GM23338 (cell line): Measurements from ENCODE around the gene LTA4H. TPM values are rescaled to one million over a fixed set of nuclear protein-coding genes. Genes with fewer than 3 reads are reported as not detected.

Experiments
- ATAC-seq: fragments of 200-7000 bp; cut with Tn5 transposase; 3 replicates; pipeline ENCODE4 v1.9.1; 2020
- DNase-seq: peaks from one replicate; pipeline ENCODE4 v3.0.0-alpha.2; 2015; ENCODE audit warnings: low spot score
- H2AFZ ChIP-seq: fragments of 200-600 bp; sonication (generic); 2 replicates; pipeline ENCODE4 v1.8.0; 2016; ENCODE audit warnings: antibody characterized with exemption, mild to moderate bottlenecking, moderate library complexity
- H3F3A ChIP-seq: fragments of 200-600 bp; sonication (generic); replicated peaks from 2 replicates; pipeline ENCODE4 v1.8.0; 2017; ENCODE audit warnings: antibody characterized with exemption, mixed run types, low read depth
- H3K27ac ChIP-seq: fragments of 200-600 bp; sonication (generic); 2 replicates; pipeline ENCODE4 v1.6.1; 2016; ENCODE audit warnings: low read depth
- H3K27me3 ChIP-seq: fragments of 200-600 bp; sonication (generic); 2 replicates; pipeline ENCODE4 v1.8.0; 2016; ENCODE audit warnings: mild to moderate bottlenecking, mixed run types, moderate library complexity; ENCODE audit not compliant: insufficient read depth
- H3K36me3 ChIP-seq: fragments of 200-600 bp; sonication (generic); 2 replicates; pipeline ENCODE4 v1.8.0; 2016; ENCODE audit warnings: mild to moderate bottlenecking; ENCODE audit not compliant: insufficient read depth
- H3K4me1 ChIP-seq: fragments of 200-600 bp; sonication (generic); 2 replicates; pipeline ENCODE4 v1.8.0; 2016; ENCODE audit warnings: mild to moderate bottlenecking, moderate library complexity; ENCODE audit not compliant: insufficient read depth
- H3K4me2 ChIP-seq: fragments of 200-600 bp; sonication (generic); 2 replicates; pipeline ENCODE4 v1.7.1; 2017; ENCODE audit warnings: mixed run types
- H3K4me3 ChIP-seq: fragments of 200-600 bp; sonication (generic); 2 replicates; pipeline ENCODE4 v1.6.1; 2016; ENCODE audit warnings: mixed run types
- H3K79me2 ChIP-seq: fragments of 200-600 bp; sonication (generic); replicated peaks from 2 replicates; pipeline ENCODE4 v1.8.0; 2017; ENCODE audit warnings: mild to moderate bottlenecking; ENCODE audit not compliant: insufficient read depth
- H3K9me2 ChIP-seq: fragments of 200-600 bp; sonication (generic); 2 replicates; pipeline ENCODE4 v1.8.0; 2017; ENCODE audit not compliant: insufficient read depth
- H4K20me1 ChIP-seq: fragments of 200-600 bp; sonication (generic); replicated peaks from 2 replicates; pipeline ENCODE4 v1.8.0; 2017; ENCODE audit warnings: mild to moderate bottlenecking; ENCODE audit not compliant: insufficient read depth
- H3K27ac Mint-ChIP-seq: 2 replicates; pipeline ENCODE4 v1.8.0; 2020; ENCODE audit warnings: inconsistent platforms, mild to moderate bottlenecking, moderate library complexity, mixed read lengths
- H3K27me3 Mint-ChIP-seq: 3 replicates; pipeline ENCODE4 v1.8.0; 2022; ENCODE audit warnings: low read depth, mild to moderate bottlenecking, moderate library complexity, mixed read lengths, inconsistent platforms; ENCODE audit not compliant: insufficient read depth, poor library complexity
- H3K36me3 Mint-ChIP-seq: 3 replicates; pipeline ENCODE4 v1.8.0; 2021; ENCODE audit warnings: low read depth, mild to moderate bottlenecking, inconsistent platforms, moderate library complexity, mixed read lengths
- H3K4me1 Mint-ChIP-seq: 3 replicates; pipeline ENCODE4 v1.8.0; 2020; ENCODE audit warnings: mild to moderate bottlenecking, inconsistent platforms, mixed read lengths
- H3K4me3 Mint-ChIP-seq: 3 replicates; pipeline ENCODE4 v1.8.0; 2021; ENCODE audit warnings: moderate library complexity, mild to moderate bottlenecking, inconsistent platforms, mixed read lengths
- H3K9me3 Mint-ChIP-seq: 3 replicates; pipeline ENCODE4 v1.8.0; 2020; ENCODE audit warnings: moderate library complexity, mild to moderate bottlenecking, inconsistent platforms, mixed read lengths
- CREB1 ChIP-seq: fragments of 250-450 bp; sonication (Bioruptor Pico); IDR thresholded peaks from 2 replicates; pipeline ENCODE4 v1.5.0; 2020; ENCODE audit warnings: low read depth, mild to moderate bottlenecking, moderate library complexity
- EZH2 ChIP-seq: fragments of 200-600 bp; sonication (generic); IDR thresholded peaks from one replicate; pipeline ENCODE4 v1.8.0; 2017; ENCODE audit warnings: antibody characterized with exemption, mild to moderate bottlenecking, low read depth; ENCODE audit not compliant: unreplicated experiment
- EZH2phosphoT487 ChIP-seq: fragments of 200-600 bp; sonication (generic); IDR thresholded peaks from one replicate; pipeline ENCODE4 v1.8.1; 2018; ENCODE audit warnings: antibody characterized with exemption; ENCODE audit not compliant: unreplicated experiment
- NANOG ChIP-seq: IDR thresholded peaks from 2 replicates; pipeline ENCODE4 v1.6.1; 2016; ENCODE audit warnings: antibody characterized with exemption, borderline replicate concordance
- POLR2AphosphoS5 ChIP-seq: IDR thresholded peaks from 2 replicates; pipeline ENCODE4 v1.6.1; 2016; ENCODE audit warnings: antibody characterized with exemption, low read depth
- REST ChIP-seq: IDR thresholded peaks from one replicate; pipeline ENCODE4 v1.6.1; 2018; ENCODE audit warnings: antibody characterized with exemption; ENCODE audit not compliant: unreplicated experiment
- STAT1 ChIP-seq: IDR thresholded peaks from one replicate; pipeline ENCODE4 v1.6.1; 2016; ENCODE audit warnings: antibody characterized with exemption; ENCODE audit not compliant: unreplicated experiment
- ZNF114 ChIP-seq: fragments of 250-450 bp; sonication (Bioruptor Pico); IDR thresholded peaks from 2 replicates; pipeline ENCODE4 v1.5.0; 2020; ENCODE audit warnings: mild to moderate bottlenecking, moderate library complexity
- ZNF331 ChIP-seq: fragments of 250-450 bp; sonication (Bioruptor Pico); IDR thresholded peaks from 2 replicates; pipeline ENCODE4 v1.5.0; 2020; ENCODE audit warnings: low read depth, mild to moderate bottlenecking, moderate library complexity
- polyA plus RNA-seq: library from polyadenylated mRNA; unstranded; fragments of >200 nt; fragmentation: Nextera tagmentation; extraction: Ambion mirVana; gene quantifications from 2 replicates; pipeline ENCODE4 v1.2.1, GENCODE V29; 2016
- total RNA-seq: library from RNA; depleted of rRNA; stranded (reverse); fragments of >200 nt; shearing (Covaris generic); gene quantifications from 2 replicates; pipeline ENCODE4 v1.2.3, GENCODE V29; 2014
- TF ChIP-seq, protein P1 (sequence below), 2 experiments: fragments of 200-600 bp in 1 of 2; sonication (generic) in 1 of 2; conservative IDR thresholded peaks; 2 replicates each; pipeline versions ENCODE4 v1.5.1 to v1.6.1; 2016 to 2017; ENCODE audit warnings: antibody characterized with exemption in 2 of 2, low read depth in 2 of 2, mild to moderate bottlenecking in 2 of 2, moderate library complexity in 1 of 2
- TF ChIP-seq, protein P2 (sequence below): IDR thresholded peaks from 2 replicates; pipeline ENCODE4 v1.6.1; 2016; ENCODE audit warnings: antibody characterized with exemption
- TF ChIP-seq, protein P3 (sequence below): fragments of 250-450 bp; sonication (Bioruptor Pico); IDR thresholded peaks from 2 replicates; pipeline ENCODE4 v1.5.0; 2020; ENCODE audit warnings: mild to moderate bottlenecking, moderate library complexity

The LTA4H gene
- total and polyA plus RNA-seq, 2 experiments from 2014 or later = 84.4 to 189 TPM

DNA sequence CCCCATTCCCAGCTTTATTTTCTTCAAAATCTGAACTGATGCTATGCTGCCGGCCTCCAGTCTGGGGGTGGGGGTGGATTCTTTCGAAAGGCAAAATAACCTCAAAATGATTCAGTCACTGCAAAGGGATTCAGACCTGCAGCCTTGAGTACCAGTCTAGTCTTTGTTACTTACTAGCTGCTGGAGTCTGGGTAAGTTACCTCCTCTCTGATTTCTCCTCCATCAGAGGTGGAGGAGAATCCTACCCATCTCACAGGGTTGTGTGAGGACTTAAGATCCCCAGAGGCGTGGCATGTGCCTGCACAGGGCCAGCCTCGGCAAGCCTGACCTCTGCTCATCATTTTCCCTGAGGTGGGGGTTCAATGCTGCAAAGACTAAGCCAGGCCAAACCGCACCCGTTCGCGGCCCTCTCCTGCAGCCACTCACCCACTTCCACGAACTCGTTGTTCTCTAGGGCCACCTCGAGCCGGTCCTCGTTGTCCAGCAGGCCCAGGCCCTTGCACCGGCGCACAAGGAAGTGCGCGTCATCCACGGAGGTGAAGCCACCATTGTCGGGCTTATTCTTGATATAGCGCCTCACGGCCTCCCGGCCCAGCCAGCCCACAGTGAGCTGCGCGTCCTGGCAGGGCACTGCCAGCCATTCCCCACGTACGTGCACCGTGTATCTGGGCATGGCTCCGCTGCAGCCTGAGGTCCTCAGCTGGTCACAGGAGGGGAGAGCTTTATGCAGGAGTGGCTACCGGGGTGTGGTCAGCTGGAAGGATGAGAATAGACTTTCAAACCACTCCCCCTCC is 40.0 kb downstream of the LTA4H start (continued):
- TF ChIP-seq ZNF331 (no peak), EZH2phosphoT487 (no peak), REST (no peak), POLR2AphosphoS5 (no peak), CREB1 (CRISPR knock-in tag) (no peak), EZH2 (no peak), STAT1 (no peak)
- TF ChIP-seq, protein P1, sequence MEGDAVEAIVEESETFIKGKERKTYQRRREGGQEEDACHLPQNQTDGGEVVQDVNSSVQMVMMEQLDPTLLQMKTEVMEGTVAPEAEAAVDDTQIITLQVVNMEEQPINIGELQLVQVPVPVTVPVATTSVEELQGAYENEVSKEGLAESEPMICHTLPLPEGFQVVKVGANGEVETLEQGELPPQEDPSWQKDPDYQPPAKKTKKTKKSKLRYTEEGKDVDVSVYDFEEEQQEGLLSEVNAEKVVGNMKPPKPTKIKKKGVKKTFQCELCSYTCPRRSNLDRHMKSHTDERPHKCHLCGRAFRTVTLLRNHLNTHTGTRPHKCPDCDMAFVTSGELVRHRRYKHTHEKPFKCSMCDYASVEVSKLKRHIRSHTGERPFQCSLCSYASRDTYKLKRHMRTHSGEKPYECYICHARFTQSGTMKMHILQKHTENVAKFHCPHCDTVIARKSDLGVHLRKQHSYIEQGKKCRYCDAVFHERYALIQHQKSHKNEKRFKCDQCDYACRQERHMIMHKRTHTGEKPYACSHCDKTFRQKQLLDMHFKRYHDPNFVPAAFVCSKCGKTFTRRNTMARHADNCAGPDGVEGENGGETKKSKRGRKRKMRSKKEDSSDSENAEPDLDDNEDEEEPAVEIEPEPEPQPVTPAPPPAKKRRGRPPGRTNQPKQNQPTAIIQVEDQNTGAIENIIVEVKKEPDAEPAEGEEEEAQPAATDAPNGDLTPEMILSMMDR (conservative IDR thresholded peaks at IDR 0.05; ENCODE audit: low read depth in 2 of 2) = no peak
- TF ChIP-seq, protein P2, sequence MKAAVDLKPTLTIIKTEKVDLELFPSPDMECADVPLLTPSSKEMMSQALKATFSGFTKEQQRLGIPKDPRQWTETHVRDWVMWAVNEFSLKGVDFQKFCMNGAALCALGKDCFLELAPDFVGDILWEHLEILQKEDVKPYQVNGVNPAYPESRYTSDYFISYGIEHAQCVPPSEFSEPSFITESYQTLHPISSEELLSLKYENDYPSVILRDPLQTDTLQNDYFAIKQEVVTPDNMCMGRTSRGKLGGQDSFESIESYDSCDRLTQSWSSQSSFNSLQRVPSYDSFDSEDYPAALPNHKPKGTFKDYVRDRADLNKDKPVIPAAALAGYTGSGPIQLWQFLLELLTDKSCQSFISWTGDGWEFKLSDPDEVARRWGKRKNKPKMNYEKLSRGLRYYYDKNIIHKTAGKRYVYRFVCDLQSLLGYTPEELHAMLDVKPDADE = no peak

DNA sequence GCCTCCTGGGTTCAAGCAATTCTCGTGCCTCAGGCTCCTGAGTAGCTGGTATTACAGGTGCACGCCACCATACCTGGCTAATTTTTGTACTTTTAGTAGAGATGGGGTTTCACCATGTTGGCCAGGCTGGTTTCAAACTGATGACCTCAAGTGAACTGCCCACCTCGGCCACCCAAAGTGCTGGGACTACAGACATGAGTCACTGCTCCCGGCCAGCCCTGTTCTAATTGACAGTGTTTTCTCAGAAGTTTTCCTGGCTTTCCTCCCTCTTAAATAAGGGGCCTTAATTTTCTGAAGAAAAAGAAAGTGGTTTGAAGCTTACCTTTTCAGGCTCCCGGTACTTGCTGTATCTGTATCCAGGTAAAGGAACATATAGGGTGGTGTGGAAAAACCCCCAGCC is 40.9 kb downstream of the LTA4H start:
- peaks cover 5% of the 10 kb centered on the region for H3K27me3 Mint-ChIP-seq
- H3K4me1 ChIP-seq = peaks cover 10% of the 10 kb centered on the region
- no peaks in the 10 kb centered on the region for H3K36me3 Mint-ChIP-seq
- H3F3A ChIP-seq = no peaks in the 10 kb centered on the region
- no peaks in the 10 kb centered on the region for H3K9me3 Mint-ChIP-seq
- no peaks in the 10 kb centered on the region for H3K79me2 ChIP-seq
- H3K27ac Mint-ChIP-seq = no peak overlapping the region
- no peaks in the 10 kb centered on the region for H3K36me3 ChIP-seq
- no peak for DNase-seq
- H3K9me2 ChIP-seq = no peaks in the 10 kb centered on the region
- no peak overlapping the region for H3K4me3 ChIP-seq
- H3K4me1 Mint-ChIP-seq = peaks cover 20% of the 10 kb centered on the region
- H3K27ac ChIP-seq = no peak overlapping the region
- H3K4me3 Mint-ChIP-seq = no peak overlapping the region
- no peak overlapping the region for H2AFZ ChIP-seq
- no peaks in the 10 kb centered on the region for H3K27me3 ChIP-seq
- no peak overlapping the region for H3K4me2 ChIP-seq
- no peaks in the 10 kb centered on the region for H4K20me1 ChIP-seq
- ATAC-seq = no peak
- TF ChIP-seq, protein P3, sequence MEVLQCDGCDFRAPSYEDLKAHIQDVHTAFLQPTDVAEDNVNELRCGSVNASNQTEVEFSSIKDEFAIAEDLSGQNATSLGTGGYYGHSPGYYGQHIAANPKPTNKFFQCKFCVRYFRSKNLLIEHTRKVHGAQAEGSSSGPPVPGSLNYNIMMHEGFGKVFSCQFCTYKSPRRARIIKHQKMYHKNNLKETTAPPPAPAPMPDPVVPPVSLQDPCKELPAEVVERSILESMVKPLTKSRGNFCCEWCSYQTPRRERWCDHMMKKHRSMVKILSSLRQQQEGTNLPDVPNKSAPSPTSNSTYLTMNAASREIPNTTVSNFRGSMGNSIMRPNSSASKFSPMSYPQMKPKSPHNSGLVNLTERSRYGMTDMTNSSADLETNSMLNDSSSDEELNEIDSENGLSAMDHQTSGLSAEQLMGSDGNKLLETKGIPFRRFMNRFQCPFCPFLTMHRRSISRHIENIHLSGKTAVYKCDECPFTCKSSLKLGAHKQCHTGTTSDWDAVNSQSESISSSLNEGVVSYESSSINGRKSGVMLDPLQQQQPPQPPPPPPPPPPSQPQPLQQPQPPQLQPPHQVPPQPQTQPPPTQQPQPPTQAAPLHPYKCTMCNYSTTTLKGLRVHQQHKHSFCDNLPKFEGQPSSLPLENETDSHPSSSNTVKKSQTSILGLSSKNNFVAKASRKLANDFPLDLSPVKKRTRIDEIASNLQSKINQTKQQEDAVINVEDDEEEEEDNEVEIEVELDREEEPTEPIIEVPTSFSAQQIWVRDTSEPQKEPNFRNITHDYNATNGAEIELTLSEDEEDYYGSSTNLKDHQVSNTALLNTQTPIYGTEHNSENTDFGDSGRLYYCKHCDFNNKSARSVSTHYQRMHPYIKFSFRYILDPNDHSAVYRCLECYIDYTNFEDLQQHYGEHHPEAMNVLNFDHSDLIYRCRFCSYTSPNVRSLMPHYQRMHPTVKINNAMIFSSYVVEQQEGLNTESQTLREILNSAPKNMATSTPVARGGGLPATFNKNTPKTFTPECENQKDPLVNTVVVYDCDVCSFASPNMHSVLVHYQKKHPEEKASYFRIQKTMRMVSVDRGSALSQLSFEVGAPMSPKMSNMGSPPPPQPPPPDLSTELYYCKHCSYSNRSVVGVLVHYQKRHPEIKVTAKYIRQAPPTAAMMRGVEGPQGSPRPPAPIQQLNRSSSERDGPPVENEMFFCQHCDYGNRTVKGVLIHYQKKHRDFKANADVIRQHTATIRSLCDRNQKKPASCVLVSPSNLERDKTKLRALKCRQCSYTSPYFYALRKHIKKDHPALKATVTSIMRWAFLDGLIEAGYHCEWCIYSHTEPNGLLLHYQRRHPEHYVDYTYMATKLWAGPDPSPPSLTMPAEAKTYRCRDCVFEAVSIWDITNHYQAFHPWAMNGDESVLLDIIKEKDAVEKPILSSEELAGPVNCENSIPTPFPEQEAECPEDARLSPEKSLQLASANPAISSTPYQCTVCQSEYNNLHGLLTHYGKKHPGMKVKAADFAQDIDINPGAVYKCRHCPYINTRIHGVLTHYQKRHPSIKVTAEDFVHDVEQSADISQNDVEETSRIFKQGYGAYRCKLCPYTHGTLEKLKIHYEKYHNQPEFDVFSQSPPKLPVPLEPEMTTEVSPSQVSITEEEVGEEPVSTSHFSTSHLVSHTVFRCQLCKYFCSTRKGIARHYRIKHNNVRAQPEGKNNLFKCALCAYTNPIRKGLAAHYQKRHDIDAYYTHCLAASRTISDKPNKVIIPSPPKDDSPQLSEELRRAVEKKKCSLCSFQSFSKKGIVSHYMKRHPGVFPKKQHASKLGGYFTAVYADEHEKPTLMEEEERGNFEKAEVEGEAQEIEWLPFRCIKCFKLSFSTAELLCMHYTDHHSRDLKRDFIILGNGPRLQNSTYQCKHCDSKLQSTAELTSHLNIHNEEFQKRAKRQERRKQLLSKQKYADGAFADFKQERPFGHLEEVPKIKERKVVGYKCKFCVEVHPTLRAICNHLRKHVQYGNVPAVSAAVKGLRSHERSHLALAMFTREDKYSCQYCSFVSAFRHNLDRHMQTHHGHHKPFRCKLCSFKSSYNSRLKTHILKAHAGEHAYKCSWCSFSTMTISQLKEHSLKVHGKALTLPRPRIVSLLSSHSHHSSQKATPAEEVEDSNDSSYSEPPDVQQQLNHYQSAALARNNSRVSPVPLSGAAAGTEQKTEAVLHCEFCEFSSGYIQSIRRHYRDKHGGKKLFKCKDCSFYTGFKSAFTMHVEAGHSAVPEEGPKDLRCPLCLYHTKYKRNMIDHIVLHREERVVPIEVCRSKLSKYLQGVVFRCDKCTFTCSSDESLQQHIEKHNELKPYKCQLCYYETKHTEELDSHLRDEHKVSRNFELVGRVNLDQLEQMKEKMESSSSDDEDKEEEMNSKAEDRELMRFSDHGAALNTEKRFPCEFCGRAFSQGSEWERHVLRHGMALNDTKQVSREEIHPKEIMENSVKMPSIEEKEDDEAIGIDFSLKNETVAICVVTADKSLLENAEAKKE (CRISPR knock-in tag) = no peak
- TF ChIP-seq EZH2phosphoT487 (no peak), NANOG (no peak), ZNF114 (CRISPR knock-in tag) (no peak), CREB1 (CRISPR knock-in tag) (no peak), ZNF331 (no peak)
